H1 (cell line): ENCODE data around the gene TADA2B. TPM values are rescaled to one million over a fixed set of nuclear protein-coding genes. Genes with fewer than 3 reads are reported as not detected.

Experiments
- CTCF ChIA-PET: fragments of 300-600 bp; sonication (Branson Sonifier 250); formaldehyde crosslinking; loops from one replicate; lab custom pipeline; 2021; ENCODE audit not compliant: partially characterized antibody; lab: Charles Lee
- POLR2A ChIA-PET: fragments of 300-600 bp; sonication (Branson Sonifier 250); formaldehyde crosslinking; loops from one replicate; lab custom pipeline; 2021; ENCODE audit warnings: inconsistent platforms; ENCODE audit not compliant: partially characterized antibody; lab: Charles Lee
- DNase-seq, 2 experiments: peaks; one replicate each; pipeline versions ENCODE4 v3.0.0 to v3.0.0-alpha.2; 2010 to 2022; ENCODE audit warnings: low spot score in 2 of 2, low read depth in 1 of 2, mixed read lengths in 1 of 2
- FAIRE-seq: peaks from 2 replicates; lab custom pipeline; 2011; peaks lifted over from hg19 to GRCh38; lab: Jason Lieb, UNC
- H2AFZ ChIP-seq: 2 replicates; pipeline ENCODE4 v1.8.1; 2012; ENCODE audit warnings: low read length, inconsistent platforms
- H2AK5ac ChIP-seq: 2 replicates; pipeline ENCODE4 v1.6.1; 2013; ENCODE audit warnings: low read depth, low read length
- H2BK120ac ChIP-seq: replicated peaks from 2 replicates; pipeline ENCODE3; 2013; ENCODE audit warnings: low read depth, low read length, inconsistent platforms
- H2BK12ac ChIP-seq: 2 replicates; pipeline ENCODE4 v1.6.1; 2013; ENCODE audit warnings: low read depth, low read length
- H2BK15ac ChIP-seq: 2 replicates; pipeline ENCODE4 v1.6.1; 2013; ENCODE audit warnings: low read length
- H2BK20ac ChIP-seq: 2 replicates; pipeline ENCODE4 v1.6.1; 2013; ENCODE audit warnings: low read length
- H2BK5ac ChIP-seq: 2 replicates; pipeline ENCODE4 v1.6.1; 2013; ENCODE audit warnings: low read depth, low read length
- H3K14ac ChIP-seq: 2 replicates; pipeline ENCODE4 v1.6.1; 2013; ENCODE audit warnings: inconsistent platforms; ENCODE audit not compliant: insufficient read length
- H3K18ac ChIP-seq: 2 replicates; pipeline ENCODE4 v1.6.1; 2013; ENCODE audit warnings: low read length; ENCODE audit errors: extremely low read depth
- H3K23ac ChIP-seq: 2 replicates; pipeline ENCODE4 v1.6.1; 2013; ENCODE audit warnings: inconsistent platforms; ENCODE audit not compliant: insufficient read length
- H3K23me2 ChIP-seq: 2 replicates; pipeline ENCODE4 v1.6.1; 2013; ENCODE audit warnings: low read depth, low read length
- H3K27ac ChIP-seq: 2 replicates; pipeline ENCODE4 v1.6.1; 2011; ENCODE audit warnings: low read depth, low read length, inconsistent platforms
- H3K27me3 ChIP-seq, 4 experiments: replicated peaks in 1 of 4; 1 replicate in 1 of 4; 2 replicates in 3 of 4; pipeline versions ENCODE4 v1.6.1 to v1.8.1; 2011 to 2013; ENCODE audit warnings: low read length in 3 of 4, mild to moderate bottlenecking in 3 of 4, inconsistent platforms in 2 of 4, mixed read lengths in 2 of 4, moderate library complexity in 1 of 4; ENCODE audit not compliant: control insufficient read depth in 3 of 4, insufficient read depth in 3 of 4; ENCODE audit errors: extremely low read depth in 1 of 4
- H3K36me3 ChIP-seq, 4 experiments: 2 replicates each; pipeline versions ENCODE4 v1.6.1 to v1.8.1; 2011 to 2013; ENCODE audit warnings: mild to moderate bottlenecking in 4 of 4, low read length in 3 of 4, moderate library complexity in 2 of 4, control low read depth in 1 of 4, inconsistent platforms in 1 of 4; ENCODE audit not compliant: insufficient read depth in 4 of 4, control insufficient read depth in 2 of 4
- H3K4ac ChIP-seq: replicated peaks from 2 replicates; pipeline ENCODE3; 2013; ENCODE audit warnings: low read length, low read depth, mixed read lengths, inconsistent platforms; ENCODE audit not compliant: insufficient read length
- H3K4me1 ChIP-seq, 4 experiments: replicated peaks in 1 of 4; 1 replicate in 1 of 4; 2 replicates in 3 of 4; pipeline versions ENCODE4 v1.6.1 to v1.8.1; 2011 to 2013; ENCODE audit warnings: low read length in 3 of 4, inconsistent platforms in 2 of 4, mixed read lengths in 1 of 4; ENCODE audit not compliant: insufficient read depth in 4 of 4, control insufficient read depth in 3 of 4
- H3K4me2 ChIP-seq, 2 experiments: 2 replicates each; pipeline versions ENCODE4 v1.6.1 to v1.8.1; 2011 to 2013; ENCODE audit warnings: low read depth in 2 of 2, low read length in 2 of 2, control low read depth in 1 of 2, inconsistent platforms in 1 of 2, mild to moderate bottlenecking in 1 of 2; ENCODE audit not compliant: insufficient read depth in 1 of 2
- H3K4me3 ChIP-seq, 4 experiments: fragments of 200-600, 300-600 bp in 1 of 4; sonication (generic), shearing (Covaris generic), sonication (Bioruptor Twin) in 1 of 4; 2 replicates each; pipeline versions ENCODE4 v1.5.1 to v1.8.1; 2011 to 2016; ENCODE audit warnings: low read length in 4 of 4, low read depth in 3 of 4, control low read depth in 2 of 4, inconsistent platforms in 2 of 4, mild to moderate bottlenecking in 2 of 4, mixed read lengths in 1 of 4, moderate library complexity in 1 of 4; ENCODE audit not compliant: insufficient read depth in 2 of 4; ENCODE audit errors: extremely low read depth in 1 of 4
- H3K56ac ChIP-seq: replicated peaks from 2 replicates; pipeline ENCODE3; 2013; ENCODE audit warnings: low read depth, mild to moderate bottlenecking, mixed read lengths, low read length, inconsistent platforms; ENCODE audit not compliant: insufficient read length
- H3K79me1 ChIP-seq: 2 replicates; pipeline ENCODE4 v1.6.1; 2013; ENCODE audit warnings: low read depth, low read length, control low read depth
- H3K79me2 ChIP-seq, 2 experiments: 2 replicates each; pipeline versions ENCODE4 v1.6.1 to v1.8.1; 2012 to 2013; ENCODE audit warnings: low read length in 2 of 2, mild to moderate bottlenecking in 2 of 2, inconsistent platforms in 1 of 2; ENCODE audit not compliant: insufficient read depth in 2 of 2, control insufficient read depth in 1 of 2
- H3K9ac ChIP-seq, 4 experiments: replicated peaks in 1 of 4; 1 replicate in 1 of 4; 2 replicates in 3 of 4; pipeline versions ENCODE4 v1.6.1 to v1.8.1; 2011 to 2013; ENCODE audit warnings: low read depth in 3 of 4, low read length in 3 of 4, control low read depth in 2 of 4, mild to moderate bottlenecking in 2 of 4, moderate library complexity in 2 of 4, inconsistent platforms in 1 of 4; ENCODE audit errors: extremely low read depth in 1 of 4
- H3K9me3 ChIP-seq, 2 experiments: 2 replicates each; pipeline versions ENCODE4 v1.6.1 to v1.8.1; 2012 to 2013; ENCODE audit warnings: mild to moderate bottlenecking in 2 of 2, moderate library complexity in 2 of 2, control low read depth in 1 of 2, inconsistent platforms in 1 of 2, low read depth in 1 of 2, low read length in 1 of 2, mixed read lengths in 1 of 2; ENCODE audit not compliant: insufficient read depth in 2 of 2
- H4K20me1 ChIP-seq, 2 experiments: replicated peaks in 1 of 2; 2 replicates each; pipeline versions ENCODE3 to v1.8.1; 2011 to 2013; ENCODE audit warnings: inconsistent platforms in 2 of 2, low read length in 2 of 2, mild to moderate bottlenecking in 1 of 2; ENCODE audit not compliant: insufficient read depth in 2 of 2, control insufficient read depth in 1 of 2
- H4K5ac ChIP-seq: 2 replicates; pipeline ENCODE4 v1.6.1; 2013; ENCODE audit warnings: low read length, low read depth, mixed read lengths, inconsistent platforms; ENCODE audit not compliant: insufficient read length
- H4K8ac ChIP-seq: 2 replicates; pipeline ENCODE4 v1.8.0; 2013; ENCODE audit warnings: mild to moderate bottlenecking, moderate library complexity, low read length, inconsistent platforms; ENCODE audit not compliant: insufficient read depth; ENCODE audit errors: extremely low read depth
- H4K91ac ChIP-seq: replicated peaks from 2 replicates; pipeline ENCODE3; 2013; ENCODE audit warnings: low read length, mixed read lengths, inconsistent platforms; ENCODE audit not compliant: insufficient read length
- WGBS, 2 experiments: shearing (Covaris generic) in 1 of 2; methylation state at CpG; one replicate each; pipeline versions ENCODE4 v1.1.6 to v1.1.7; 2013 to 2015; ENCODE audit warnings: low lambda C conversion rate in 2 of 2, mixed read lengths in 2 of 2, inconsistent platforms in 1 of 2, low coverage in 1 of 2, missing lambda C conversion rate in 1 of 2; ENCODE audit not compliant: insufficient replicate concordance in 2 of 2, insufficient coverage in 1 of 2, insufficient read length in 1 of 2; ENCODE audit errors: extremely low coverage in 1 of 2, missing lambda C conversion rate in 1 of 2; 5-methylcytosine and 5-hydroxymethylcytosine counted together
- polyA plus RNA-seq, 7 experiments: library from polyadenylated mRNA; depleted of rRNA in 3 of 7; stranded (reverse) in 5 of 7; unstranded in 2 of 7; fragments of >200 nt in 5 of 7; fragments of 200-250 nt in 2 of 7; gene quantifications; 1 replicate in 5 of 7; 2 replicates in 1 of 7; 4 replicates in 1 of 7; pipeline versions ENCODE4 v1.2.1 to v1.2.3, GENCODE V29; 2011 to 2013; ENCODE audit warnings: missing spikeins in 2 of 7, mixed read lengths in 2 of 7
- total RNA-seq: library from RNA; stranded (reverse); fragmentation: NEBNext Ultra II Directional; extraction: Animal tissue kit (Norgen Biotek cat#: 25700); gene quantifications from 2 replicates; pipeline ENCODE4 v1.2.1, GENCODE V29; 2021

TADA2B gene
- total and polyA plus RNA-seq, 2 of the 8 experiments (the other 6 are each of a cell fraction or from before 2014, with no cell fraction given) = 5.7 to 12.1 TPM

GRCh38 chr4:7103031-7103606, 59.9 kb downstream of the TADA2B start:
- POLR2A ChIA-PET = no interaction called here
- H3K18ac ChIP-seq = peak overlapping the region; percentile 52; the same call in 1 of the 2 replicates
- H3K79me1 ChIP-seq = no peaks in the 10 kb centered on the region
- no peak overlapping the region; the same call in 1 of the 2 replicates for H4K8ac ChIP-seq
- peak overlapping the region; percentile 87 for H2AFZ ChIP-seq
- peak overlapping the region; percentile 65 to 74 (median 66) for H3K4me3 ChIP-seq
- peak overlapping the region; percentile 29 for H4K91ac ChIP-seq
- H3K4me2 ChIP-seq = peak overlapping the region; percentile 79 to 88
- H3K79me2 ChIP-seq = no peaks in the 10 kb centered on the region
- no peak overlapping the region for H2BK5ac ChIP-seq
- no peaks in the 10 kb centered on the region for H4K20me1 ChIP-seq
- CTCF ChIA-PET = interaction anchor here (0.6 to 5.1 kb wide), 20 partner anchors 11 to 217 kb away, joined by 3 to 65 read pairs (median 5); partner anchors contain the start of gene GRPEL1
- H2AK5ac ChIP-seq = no peak overlapping the region
- H3K23me2 ChIP-seq = peaks cover 12% of the 10 kb centered on the region; the same call in 1 of the 2 replicates
- H3K14ac ChIP-seq = no peak overlapping the region
- H3K36me3 ChIP-seq = no peaks in the 10 kb centered on the region
- H3K4ac ChIP-seq = no peak overlapping the region
- no peak overlapping the region for H2BK20ac ChIP-seq
- H4K5ac ChIP-seq = no peak overlapping the region
- no peak overlapping the region for H3K27ac ChIP-seq
- H3K23ac ChIP-seq = no peak overlapping the region
- H3K27me3 ChIP-seq = peaks cover 2 to 24% (median 21%) of the 10 kb centered on the region in 4 experiments
- H3K56ac ChIP-seq = no peak overlapping the region
- FAIRE-seq (no peak), DNase-seq (peak in 1 of 2 experiments; percentile 91)
- WGBS, 2 experiments = 3% methylated on average over 30 of the region's 35 CpGs; no CpG with 5 or more reads in 1 of the 2 experiments
- H3K9ac ChIP-seq = peak overlapping the region in 1 of 4 experiments; percentile 50; a peak in 3 of 7 replicates
- H2BK15ac ChIP-seq = peak overlapping the region; percentile 66; the same call in 1 of the 2 replicates
- H2BK12ac ChIP-seq = peak overlapping the region; percentile 84; the same call in 1 of the 2 replicates
- no peak overlapping the region for H2BK120ac ChIP-seq
- peaks cover 0 to 12% (median 9%) of the 10 kb centered on the region in 4 experiments; a peak in 6 of 7 replicates for H3K4me1 ChIP-seq
- H3K9me3 ChIP-seq = no peaks in the 10 kb centered on the region
